ENCODE measurements around the gene EPHB4.

Gene EPHB4

GRCh38 chr7:100827330-100828226, at the start of gene EPHB4:
TSS of gene EPHB4 (minus strand) at chr7:100827523. CDS start at chr7:100827030, 493 bp downstream.
- in situ Hi-C loops (cut with MboI; ENCODE audit: low pct_unique_long_range_greater_than_20kb, low sequenced_read_pairs) = no loop called here
- peak; percentile 92 for DNase-seq

- in situ Hi-C loops (cut with MboI; ENCODE audit: low pct_unique_long_range_greater_than_20kb, low sequenced_read_pairs) = no loop called here
- DNase-seq = no peak
Observed at GRCh38 chr7:100875356-100875751, 48.0 kb upstream of the EPHB4 start.

- peak; percentile 97 for DNase-seq
- in situ Hi-C loops (cut with MboI; ENCODE audit: low pct_unique_long_range_greater_than_20kb, low sequenced_read_pairs) = no loop called here
Observed at GRCh38 chr7:100874577-100875355, 47.4 kb upstream of the EPHB4 start, which contains the start of gene SRRT. TSS of gene SRRT (plus strand) at chr7:100875103. CDS start at chr7:100875591, 488 bp downstream.

GRCh38 chr7:100874300-100874576, 46.9 kb upstream of the EPHB4 start:
- in situ Hi-C loops (cut with MboI; ENCODE audit: low pct_unique_long_range_greater_than_20kb, low sequenced_read_pairs) = no loop called here

GRCh38 chr7:100873599-100874299, 46.4 kb upstream of the EPHB4 start:
- no peak for DNase-seq
- in situ Hi-C loops (cut with MboI; ENCODE audit: low pct_unique_long_range_greater_than_20kb, low sequenced_read_pairs) = no loop called here

More at GRCh38 chr7:100874300-100874576, 46.9 kb upstream of the EPHB4 start:
- no peak for DNase-seq

GRCh38 chr7:100867776-100868485, 40.6 kb upstream of the EPHB4 start:
- in situ Hi-C loops (cut with MboI; ENCODE audit: low pct_unique_long_range_greater_than_20kb, low sequenced_read_pairs) = no loop called here
- no peak for DNase-seq

- peak; percentile 88 for DNase-seq
- in situ Hi-C loops (cut with MboI; ENCODE audit: low pct_unique_long_range_greater_than_20kb, low sequenced_read_pairs) = no loop called here
Observed at GRCh38 chr7:100867040-100867775, 39.9 kb upstream of the EPHB4 start, which contains the start of gene TRIP6. TSS of gene TRIP6 (plus strand) at chr7:100867387. CDS start at chr7:100867498, 111 bp downstream.

GRCh38 chr7:100866729-100867039, 39.4 kb upstream of the EPHB4 start:
- in situ Hi-C loops (cut with MboI; ENCODE audit: low pct_unique_long_range_greater_than_20kb, low sequenced_read_pairs) = no loop called here
- DNase-seq = no peak

- in situ Hi-C loops (cut with MboI; ENCODE audit: low pct_unique_long_range_greater_than_20kb, low sequenced_read_pairs) = no loop called here
- DNase-seq = no peak
Observed at GRCh38 chr7:100865938-100866728, 38.8 kb upstream of the EPHB4 start.

GRCh38 chr7:100865372-100865911, 38.1 kb upstream of the EPHB4 start:
- in situ Hi-C loops (cut with MboI; ENCODE audit: low pct_unique_long_range_greater_than_20kb, low sequenced_read_pairs) = no loop called here
- no peak for DNase-seq

GRCh38 chr7:100864263-100864845, 37.0 kb upstream of the EPHB4 start:
- no peak for DNase-seq
- in situ Hi-C loops (cut with MboI; ENCODE audit: low pct_unique_long_range_greater_than_20kb, low sequenced_read_pairs) = no loop called here

GRCh38 chr7:100863406-100863950, 36.2 kb upstream of the EPHB4 start:
- DNase-seq = no peak
- in situ Hi-C loops (cut with MboI; ENCODE audit: low pct_unique_long_range_greater_than_20kb, low sequenced_read_pairs) = no loop called here

- in situ Hi-C loops (cut with MboI; ENCODE audit: low pct_unique_long_range_greater_than_20kb, low sequenced_read_pairs) = no loop called here
- no peak for DNase-seq
Observed at GRCh38 chr7:100861616-100861985, 34.3 kb upstream of the EPHB4 start.

GRCh38 chr7:100860702-100861615, 33.6 kb upstream of the EPHB4 start:
- no peak for DNase-seq
- in situ Hi-C loops (cut with MboI; ENCODE audit: low pct_unique_long_range_greater_than_20kb, low sequenced_read_pairs) = no loop called here

GRCh38 chr7:100859856-100860255, 32.5 kb upstream of the EPHB4 start:
- in situ Hi-C loops (cut with MboI; ENCODE audit: low pct_unique_long_range_greater_than_20kb, low sequenced_read_pairs) = no loop called here
- DNase-seq = no peak

- in situ Hi-C loops (cut with MboI; ENCODE audit: low pct_unique_long_range_greater_than_20kb, low sequenced_read_pairs) = no loop called here
- DNase-seq = no peak
Observed at GRCh38 chr7:100856871-100857282, 29.6 kb upstream of the EPHB4 start.
